Fibroblast of mammary gland (primary cell): ENCODE results near the gene SLC16A5.
A peak's percentile ranks its signal among the peaks of the same experiment; 100 is the strongest.
"Not testable (repeated sequence)": the region's sequence is repeated elsewhere in the genome, so short reads cannot be mapped to it uniquely, and the experiment has no call there.

Experiments
- DNase-seq: peaks from one replicate; pipeline ENCODE4 v3.0.0-alpha.2; 2010; ENCODE audit warnings: low read depth
- H3K4me3 ChIP-seq: 2 replicates; pipeline ENCODE4 v1.5.1; 2011; ENCODE audit warnings: low read depth, mild to moderate bottlenecking, low read length, moderate library complexity; ENCODE audit not compliant: control insufficient read depth
- TF ChIP-seq, protein P1 (sequence below): conservative IDR thresholded peaks from 2 replicates; pipeline ENCODE4 v1.5.1; 2011; ENCODE audit warnings: low read depth, low read length, inconsistent platforms; ENCODE audit not compliant: control insufficient read depth, insufficient read depth

The SLC16A5 gene, protein sequence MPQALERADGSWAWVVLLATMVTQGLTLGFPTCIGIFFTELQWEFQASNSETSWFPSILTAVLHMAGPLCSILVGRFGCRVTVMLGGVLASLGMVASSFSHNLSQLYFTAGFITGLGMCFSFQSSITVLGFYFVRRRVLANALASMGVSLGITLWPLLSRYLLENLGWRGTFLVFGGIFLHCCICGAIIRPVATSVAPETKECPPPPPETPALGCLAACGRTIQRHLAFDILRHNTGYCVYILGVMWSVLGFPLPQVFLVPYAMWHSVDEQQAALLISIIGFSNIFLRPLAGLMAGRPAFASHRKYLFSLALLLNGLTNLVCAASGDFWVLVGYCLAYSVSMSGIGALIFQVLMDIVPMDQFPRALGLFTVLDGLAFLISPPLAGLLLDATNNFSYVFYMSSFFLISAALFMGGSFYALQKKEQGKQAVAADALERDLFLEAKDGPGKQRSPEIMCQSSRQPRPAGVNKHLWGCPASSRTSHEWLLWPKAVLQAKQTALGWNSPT

DNA sequence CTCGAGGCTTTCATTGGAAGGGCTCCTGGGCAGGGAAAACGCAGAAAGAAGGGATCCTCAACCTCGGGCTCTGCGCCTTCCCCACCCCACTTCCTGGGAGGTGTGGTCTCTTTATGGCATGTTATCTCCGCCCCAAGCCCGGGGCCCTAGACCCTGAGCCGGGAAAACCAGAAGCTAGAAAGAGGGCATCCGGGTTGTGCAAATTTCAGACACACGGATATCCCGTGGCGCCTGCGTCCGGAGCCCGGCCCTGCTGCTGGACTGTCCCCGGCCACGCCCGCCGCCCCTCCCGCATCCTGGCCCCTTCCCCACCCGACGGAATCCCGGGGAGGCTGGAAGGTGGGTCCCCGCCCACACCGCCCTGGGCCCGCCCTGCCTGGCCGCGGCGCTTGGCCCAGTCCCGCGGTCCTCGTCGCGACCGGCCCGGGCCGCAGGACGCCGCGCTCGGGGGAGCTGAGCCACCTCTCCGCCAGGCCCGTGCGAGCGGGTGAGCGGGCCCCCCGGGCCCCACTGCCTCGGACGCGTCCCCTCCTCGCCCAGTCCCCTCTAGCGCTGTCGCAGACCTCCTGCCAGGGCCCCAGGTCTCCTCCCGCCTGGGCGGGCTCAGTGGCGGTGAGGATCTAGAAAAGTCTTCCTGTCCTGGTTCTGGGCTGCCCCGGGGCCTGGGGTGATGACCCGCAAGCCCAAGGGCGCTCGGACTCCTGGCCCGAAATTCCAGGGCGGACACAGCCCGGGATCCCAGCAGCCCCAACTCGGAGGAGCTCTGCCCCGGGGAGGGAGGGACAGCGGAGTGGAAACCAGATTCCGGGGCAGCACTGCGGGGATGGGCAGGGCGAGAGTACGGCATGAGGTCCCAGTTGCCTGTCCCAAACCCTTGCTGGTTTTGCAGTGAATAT, at the start of gene SLC16A5:
Gene SLC16A5 (plus strand): TSS at position 397 of the 896 bp plus-strand sequence. CDS start 5,683 bp downstream, outside the sequence.
- TF ChIP-seq, protein P1, sequence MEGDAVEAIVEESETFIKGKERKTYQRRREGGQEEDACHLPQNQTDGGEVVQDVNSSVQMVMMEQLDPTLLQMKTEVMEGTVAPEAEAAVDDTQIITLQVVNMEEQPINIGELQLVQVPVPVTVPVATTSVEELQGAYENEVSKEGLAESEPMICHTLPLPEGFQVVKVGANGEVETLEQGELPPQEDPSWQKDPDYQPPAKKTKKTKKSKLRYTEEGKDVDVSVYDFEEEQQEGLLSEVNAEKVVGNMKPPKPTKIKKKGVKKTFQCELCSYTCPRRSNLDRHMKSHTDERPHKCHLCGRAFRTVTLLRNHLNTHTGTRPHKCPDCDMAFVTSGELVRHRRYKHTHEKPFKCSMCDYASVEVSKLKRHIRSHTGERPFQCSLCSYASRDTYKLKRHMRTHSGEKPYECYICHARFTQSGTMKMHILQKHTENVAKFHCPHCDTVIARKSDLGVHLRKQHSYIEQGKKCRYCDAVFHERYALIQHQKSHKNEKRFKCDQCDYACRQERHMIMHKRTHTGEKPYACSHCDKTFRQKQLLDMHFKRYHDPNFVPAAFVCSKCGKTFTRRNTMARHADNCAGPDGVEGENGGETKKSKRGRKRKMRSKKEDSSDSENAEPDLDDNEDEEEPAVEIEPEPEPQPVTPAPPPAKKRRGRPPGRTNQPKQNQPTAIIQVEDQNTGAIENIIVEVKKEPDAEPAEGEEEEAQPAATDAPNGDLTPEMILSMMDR = no peak
- peak; percentile 65 for DNase-seq
- peak within 1 kb of the TSS; percentile 46 for H3K4me3 ChIP-seq

DNA sequence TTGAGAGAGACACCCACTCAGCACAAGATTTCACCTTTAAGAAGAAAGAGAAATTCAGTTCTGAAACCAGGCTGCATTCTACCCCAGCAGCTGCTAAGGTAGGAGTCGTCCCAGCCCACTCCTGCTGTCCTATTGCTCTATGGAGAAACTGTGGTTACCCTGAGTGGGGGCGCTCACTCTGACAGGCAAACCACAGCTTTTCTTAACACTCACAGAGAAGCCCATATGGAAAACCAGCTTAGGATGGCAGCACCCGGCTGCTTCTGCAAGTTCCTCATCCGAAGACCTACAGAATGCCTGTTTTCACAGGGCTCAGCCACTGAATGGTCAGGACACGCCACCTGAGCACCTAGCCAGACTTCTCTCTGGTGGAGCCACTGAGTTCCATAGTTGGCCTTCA, 48.5 kb upstream of the SLC16A5 start:
- no peak overlapping the region for H3K4me3 ChIP-seq
- no peak for DNase-seq
- TF ChIP-seq, protein P1 = no peak

DNA sequence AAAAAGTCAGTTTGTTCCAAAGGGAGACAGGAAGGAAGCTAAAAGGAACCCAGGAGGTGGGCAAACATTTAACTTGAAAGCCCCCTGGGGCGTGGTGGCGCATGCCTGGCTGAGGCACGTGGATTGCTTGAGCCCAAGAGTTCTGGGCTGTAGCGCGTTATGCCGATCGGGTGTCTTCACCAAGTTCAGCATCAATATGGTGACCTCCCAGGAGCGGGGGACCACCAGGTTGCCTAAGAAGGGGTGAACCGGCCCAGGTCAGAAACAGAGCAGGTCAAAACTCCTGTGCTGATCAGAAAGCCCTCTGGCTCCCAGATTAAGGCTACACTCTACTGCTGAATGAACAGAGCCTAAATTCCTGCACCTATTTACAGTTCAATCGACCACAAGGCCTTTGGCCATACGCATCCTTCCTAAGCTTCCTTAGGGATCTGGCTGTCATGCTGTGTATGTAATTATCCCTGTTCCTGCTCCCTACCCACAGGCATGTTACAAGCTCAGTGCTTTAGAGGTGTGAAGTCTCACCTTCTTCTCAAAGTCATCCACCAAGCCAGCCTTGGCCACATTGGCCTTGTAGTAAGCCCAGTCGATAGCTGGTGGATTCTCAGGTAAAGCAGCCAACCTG, 46.0 kb upstream of the SLC16A5 start:
- H3K4me3 ChIP-seq = no peak overlapping the region
- no peak for DNase-seq
- TF ChIP-seq, protein P1 = no peak

DNA sequence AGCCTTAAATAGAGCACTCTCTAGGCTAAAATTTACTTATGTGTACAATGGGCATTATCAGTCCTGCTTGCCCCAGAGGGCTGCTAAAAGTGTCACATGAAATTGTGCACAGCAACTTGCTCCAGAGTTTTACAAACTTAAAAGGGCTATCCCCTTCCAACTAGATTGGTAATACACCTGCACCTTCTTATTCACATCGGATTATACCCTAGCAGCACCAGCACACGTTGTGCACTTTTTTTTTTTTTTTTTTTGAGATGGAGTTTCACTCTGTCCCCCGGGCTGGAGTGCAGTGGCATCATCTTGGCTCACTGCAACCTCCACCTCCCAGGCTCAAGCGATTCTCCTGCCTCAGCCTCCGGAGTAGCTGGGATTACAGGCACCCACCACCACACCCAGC, 44.0 kb upstream of the SLC16A5 start:
- DNase-seq, H3K4me3 ChIP-seq: not testable (repeated sequence)

DNA sequence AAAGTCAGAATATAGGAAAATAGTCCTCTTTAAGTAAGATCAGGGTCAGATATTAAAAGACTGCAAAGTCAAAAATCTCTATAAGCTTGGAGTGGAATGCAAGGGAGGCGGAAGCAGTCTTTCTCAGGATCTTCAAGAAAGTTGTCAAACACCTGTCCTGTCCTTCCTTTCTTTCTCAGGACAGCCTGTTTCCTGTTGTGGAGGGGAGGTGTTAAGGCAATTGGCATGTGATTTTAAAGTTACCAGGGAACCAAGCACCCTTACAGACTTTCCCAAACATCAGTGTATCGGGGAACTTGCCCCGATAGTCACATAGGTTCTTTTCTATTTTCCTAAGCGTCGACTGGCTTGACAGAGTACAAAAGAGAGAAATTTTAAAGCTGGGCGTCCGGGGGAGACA, 43.0 kb upstream of the SLC16A5 start:
- TF ChIP-seq, protein P1 = no peak
- DNase-seq = no peak
- H3K4me3 ChIP-seq = no peak overlapping the region

DNA sequence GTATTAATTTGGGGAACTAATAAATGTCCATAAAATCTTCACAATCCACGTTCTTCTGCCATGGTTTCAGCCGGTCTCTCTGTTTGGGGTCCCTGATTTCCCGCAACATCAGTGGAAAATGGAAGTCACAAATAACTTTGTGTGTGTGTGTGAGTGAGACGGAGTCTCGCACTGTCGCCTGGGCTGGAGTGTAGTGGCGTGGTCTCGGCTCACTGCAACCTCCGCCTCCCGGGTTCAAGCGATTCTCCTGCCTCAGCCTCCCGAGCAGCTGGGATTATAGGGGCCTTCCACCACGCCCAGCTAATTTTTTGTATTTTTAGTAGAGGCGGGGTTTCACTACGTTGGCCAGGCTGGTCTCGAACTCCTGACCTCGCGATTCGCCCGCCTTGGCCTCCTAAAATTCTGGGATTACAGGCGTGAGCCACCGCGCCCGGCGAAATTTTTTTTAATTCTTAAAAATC, 41.8 kb upstream of the SLC16A5 start:
- peak overlapping the region; percentile 96 for H3K4me3 ChIP-seq
- DNase-seq = not testable (repeated sequence)

DNA sequence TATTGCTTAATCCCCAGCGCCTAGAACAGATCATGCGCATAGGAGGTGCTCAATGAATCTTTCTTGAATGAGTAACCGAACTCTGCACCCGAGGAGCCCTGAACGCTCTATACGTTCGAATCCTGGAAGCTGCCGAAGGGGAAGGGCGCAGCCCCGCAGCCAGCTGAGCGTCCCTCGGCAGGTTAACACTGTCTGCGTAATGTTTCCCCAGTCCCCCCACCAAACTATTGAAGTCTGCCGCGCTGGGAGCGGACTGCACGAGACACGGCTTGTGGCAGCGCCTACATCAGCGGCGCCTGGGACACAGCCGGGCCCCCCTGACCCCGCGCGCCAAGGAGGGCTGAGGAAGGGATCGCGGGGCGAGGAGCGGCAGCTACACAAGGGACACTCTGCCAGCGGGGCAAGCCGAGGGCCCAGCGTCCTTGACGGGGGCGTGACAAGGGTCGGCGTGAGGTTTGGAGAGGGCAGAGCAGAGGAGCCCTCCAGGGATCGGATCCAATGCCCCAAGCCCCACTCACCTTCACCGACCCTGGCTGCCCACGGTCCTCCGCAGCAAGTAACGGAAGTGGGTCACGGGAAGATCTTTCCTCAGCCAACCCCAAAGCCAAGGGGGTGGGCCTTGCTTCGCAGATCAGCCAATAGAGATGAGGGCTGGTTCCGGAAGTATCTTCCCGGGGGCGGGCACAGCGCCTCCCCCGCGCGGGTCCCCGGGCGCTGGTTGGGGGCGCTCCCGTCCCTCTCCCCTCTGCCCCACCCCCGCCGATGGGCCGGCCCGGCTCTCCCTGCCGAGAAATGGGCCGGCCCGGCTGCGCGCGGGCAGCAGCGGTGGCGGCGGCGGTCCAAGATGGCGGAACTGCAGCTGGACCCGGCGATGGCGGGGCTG, 41.1 kb upstream of the SLC16A5 start, which contains the start of the genes ATP5PD and KCTD2:
Gene ATP5PD (minus strand): TSS at position 563 of the 883 bp plus-strand sequence. CDS start 4,319 bp downstream, outside the sequence.
Gene KCTD2 (plus strand): TSS at position 819 of the 883 bp plus-strand sequence. CDS start 26 bp downstream, at position 845.
- peak within 1 kb of the TSS; percentile 96 for H3K4me3 ChIP-seq
- TF ChIP-seq, protein P1 = no peak
- DNase-seq = peak; percentile 95
